ENCODE measurements around the gene R3HDM2.

Gene R3HDM2

GRCh38 chr12:57240066-57240921 lies 190.5 kb downstream of the R3HDM2 start:
- peak; percentile 62 to 73 for DNase-seq (ENCODE audit: low read depth in 2 of 2)

DNA sequence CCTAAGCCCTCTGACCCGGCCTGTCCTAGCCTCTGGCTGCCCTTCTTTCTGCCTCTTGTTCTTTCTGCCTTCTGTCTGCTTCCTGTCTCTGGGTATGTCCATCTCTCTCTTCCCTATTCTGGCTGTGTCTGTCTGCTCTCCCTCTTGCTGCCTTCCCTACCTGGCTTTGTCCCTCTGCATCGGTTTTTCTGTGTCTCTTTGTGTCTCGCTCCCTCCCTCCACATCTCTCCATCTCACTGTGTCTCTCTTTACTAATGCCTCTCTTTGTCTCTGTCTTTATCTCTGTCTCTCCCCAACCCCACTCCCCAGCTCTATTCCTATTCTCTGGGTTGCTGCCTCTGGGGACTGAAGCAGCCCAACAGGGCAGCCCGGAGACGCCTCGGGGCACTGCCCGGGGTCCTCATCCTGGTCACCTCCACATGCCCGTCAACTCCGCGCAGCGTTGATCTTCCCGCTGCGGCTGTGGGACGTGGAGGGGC lies 191.2 kb downstream of the R3HDM2 start:
- DNase-seq (ENCODE audit: low read depth in 2 of 2) = no peak

DNA sequence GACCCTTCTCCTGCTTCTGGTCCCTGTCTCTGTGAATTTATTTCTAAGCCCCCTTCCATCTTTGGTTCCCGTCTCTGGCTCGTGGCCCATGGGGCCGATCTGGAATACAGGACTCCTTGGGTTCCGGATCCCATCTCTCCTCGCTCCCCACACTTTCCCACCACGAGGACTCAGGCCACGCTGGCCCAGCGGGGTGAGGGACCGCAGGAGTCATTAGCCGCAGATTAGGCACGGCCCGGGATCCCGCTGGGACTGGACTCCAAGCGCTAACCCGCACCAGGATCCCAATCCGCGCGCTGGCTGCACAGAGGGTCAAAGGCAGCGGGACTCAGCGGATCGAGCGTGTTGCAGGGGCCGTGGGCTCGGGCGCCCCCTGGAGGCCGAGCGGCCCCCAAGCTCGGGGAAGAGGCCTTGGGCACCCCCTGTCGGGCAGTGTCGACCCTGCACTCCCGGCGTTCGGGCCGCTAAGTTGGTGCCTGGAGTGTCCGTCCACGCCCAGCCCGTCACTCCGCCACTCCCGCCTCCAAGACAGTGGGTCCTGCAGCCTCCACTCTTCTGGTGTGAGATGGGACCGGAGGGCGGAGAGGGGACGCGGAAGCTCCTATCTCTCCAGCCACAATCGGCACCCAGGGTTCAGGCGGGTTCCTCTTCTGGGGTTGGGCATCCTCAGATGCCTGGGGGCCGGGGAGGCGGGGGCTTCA lies 191.8 kb downstream of the R3HDM2 start:
- peak; percentile 64 to 67 for DNase-seq (ENCODE audit: low read depth in 2 of 2)

DNA sequence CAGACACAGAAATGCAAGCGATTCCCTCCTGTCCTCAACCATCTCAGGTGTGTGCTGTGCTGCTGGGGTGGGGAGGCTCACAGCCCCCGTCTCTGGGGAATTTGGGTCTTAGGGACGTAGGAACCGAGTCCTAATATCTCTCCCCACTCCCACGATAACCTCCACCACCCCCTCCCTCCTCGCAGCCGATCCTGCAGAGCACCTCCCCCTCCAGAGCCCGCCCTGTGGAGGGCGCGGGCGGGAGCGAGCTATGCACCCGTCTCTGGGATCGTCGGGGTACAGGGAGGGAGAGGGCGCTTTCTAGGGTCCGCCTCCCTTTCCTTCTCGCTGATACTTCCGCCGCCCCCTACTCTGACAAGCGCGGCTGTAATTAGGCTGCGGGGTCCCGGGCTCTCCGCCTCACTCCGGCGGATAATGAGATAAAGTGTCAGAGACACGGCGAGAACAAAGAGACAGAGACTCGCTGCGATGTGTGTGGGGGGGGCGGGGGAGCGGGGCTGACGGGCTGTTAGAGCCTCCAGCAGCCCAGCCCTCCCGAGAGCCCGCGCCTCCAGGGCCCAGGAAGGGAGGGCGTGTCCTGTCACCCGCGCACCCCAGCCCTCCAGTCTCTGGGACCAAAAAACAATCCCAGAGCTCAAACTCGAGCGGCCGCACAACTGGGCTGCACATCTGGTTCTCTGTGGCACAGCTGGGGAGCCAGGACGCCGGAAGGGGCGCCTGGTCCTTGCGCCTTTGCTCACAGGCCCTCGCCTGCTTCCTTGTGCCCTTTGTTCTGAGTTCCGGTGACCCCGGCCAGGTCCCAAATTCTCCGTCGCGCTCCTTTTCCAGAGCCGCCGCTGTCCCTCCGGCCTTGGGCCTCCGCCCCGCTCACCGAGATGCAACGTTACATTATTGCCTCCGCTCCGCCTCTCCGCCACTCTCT lies 192.7 kb downstream of the R3HDM2 start:
- DNase-seq (ENCODE audit: low read depth in 2 of 2) = no peak

GRCh38 chr12:57237596-57237931 lies 193.3 kb downstream of the R3HDM2 start:
- no peak for DNase-seq (ENCODE audit: low read depth in 2 of 2)

DNA sequence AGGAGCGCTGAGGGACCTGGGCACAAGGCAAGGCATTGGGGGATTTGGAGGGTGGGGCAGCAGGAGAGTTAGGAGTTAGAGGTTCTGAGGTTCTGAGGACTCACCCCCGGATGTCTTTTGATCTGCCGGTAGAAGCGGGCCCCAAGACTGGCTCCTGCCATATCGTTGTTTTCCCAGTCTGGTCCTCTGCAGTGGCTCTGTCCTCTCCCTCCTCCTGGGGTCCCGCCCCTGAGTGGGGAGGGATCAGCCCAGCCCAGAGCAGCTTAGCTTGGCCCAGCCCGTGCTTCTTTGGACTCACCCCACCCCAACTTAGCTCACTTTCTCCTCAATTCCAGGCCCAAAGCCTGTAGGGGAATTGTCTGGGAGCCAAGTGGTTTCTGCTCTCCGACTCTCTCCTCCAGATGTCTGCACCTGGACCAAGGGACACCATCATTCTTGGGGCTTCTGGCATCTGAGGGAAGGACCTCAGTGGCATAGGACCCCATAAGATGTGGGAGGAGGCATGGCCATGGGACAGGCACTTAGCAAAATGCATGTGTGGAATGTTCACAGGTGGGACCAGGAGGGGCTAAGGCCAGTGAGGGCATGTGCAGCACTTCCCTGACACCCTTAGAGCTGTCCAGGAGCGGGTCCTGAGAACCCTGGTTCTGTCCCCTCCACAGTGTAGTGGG lies 193.8 kb downstream of the R3HDM2 start:
- no peak for DNase-seq (ENCODE audit: low read depth in 2 of 2)

DNA sequence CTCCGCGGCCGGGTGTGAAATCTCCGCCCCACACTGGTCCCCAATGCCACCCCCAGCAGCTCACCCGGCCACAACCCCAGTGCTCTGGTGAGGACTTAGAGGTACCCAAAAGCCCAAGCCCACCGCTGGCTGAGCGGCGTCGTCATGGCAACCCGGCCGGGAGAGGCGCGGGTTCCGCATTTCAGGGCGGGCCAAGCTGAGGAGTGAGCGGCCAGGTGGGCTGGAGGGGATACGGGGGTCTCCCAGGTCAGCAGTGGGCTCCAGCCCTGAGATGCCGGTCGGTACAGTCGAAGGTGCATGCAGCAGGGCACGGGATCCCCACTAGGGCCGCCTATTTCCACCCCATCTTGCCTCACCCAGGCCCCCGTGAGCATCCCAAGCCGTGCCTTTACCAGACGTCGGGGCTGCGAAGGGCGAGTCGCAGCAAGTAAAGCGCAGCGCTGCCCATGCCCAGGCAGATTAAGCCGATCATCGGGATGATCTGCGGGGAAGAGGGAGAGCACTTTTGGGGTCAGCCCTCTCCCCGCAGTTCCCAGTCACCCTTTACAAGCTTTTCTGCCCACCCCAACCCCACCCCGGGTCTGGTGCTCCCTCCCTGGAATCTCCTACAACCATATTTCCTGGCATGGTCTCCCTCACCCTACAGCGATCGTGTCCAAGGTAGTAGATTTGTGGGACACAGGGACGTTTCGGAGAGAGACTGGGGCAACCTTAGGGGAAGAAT lies 194.5 kb downstream of the R3HDM2 start:
- no peak for DNase-seq (ENCODE audit: low read depth in 2 of 2)

GRCh38 chr12:57235728-57236131 lies 195.1 kb downstream of the R3HDM2 start:
- DNase-seq (ENCODE audit: low read depth in 2 of 2) = no peak

DNA sequence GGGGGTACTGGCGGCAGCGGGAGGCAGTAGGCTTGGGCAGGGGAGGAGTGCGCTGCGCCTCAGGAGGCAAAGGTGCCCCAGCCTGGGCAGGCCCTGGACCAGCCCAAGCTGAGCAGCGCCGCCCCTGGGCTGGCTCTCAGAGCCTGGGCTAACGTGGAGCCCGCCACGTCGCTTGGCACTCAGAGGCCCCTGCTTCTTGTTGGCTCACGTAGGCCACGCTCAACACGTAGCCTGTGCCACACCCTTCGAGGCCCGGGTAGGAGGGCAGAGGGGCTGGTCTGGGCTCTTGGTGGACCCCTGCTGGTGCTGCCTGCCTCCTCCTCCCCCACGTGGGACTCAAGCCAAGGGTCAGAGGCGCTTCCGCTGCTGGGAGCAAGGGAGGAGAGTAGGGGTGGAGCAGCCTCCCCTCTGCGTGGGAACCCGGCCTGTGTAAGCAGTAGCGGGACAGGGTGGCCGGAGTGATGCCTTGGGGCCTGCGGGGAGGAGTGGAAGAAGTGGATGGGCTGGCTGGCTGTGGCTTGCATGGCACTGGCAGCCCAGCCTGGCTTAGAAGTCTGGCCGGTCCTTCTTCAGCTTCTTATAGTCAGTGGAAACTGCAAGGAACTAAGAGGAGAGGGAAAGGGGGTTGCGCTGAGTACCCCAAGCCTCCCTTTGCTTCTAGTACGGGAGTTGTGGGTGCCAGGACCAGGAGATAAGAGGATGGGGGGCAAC lies 195.7 kb downstream of the R3HDM2 start:
- DNase-seq (ENCODE audit: low read depth in 2 of 2) = no peak

DNA sequence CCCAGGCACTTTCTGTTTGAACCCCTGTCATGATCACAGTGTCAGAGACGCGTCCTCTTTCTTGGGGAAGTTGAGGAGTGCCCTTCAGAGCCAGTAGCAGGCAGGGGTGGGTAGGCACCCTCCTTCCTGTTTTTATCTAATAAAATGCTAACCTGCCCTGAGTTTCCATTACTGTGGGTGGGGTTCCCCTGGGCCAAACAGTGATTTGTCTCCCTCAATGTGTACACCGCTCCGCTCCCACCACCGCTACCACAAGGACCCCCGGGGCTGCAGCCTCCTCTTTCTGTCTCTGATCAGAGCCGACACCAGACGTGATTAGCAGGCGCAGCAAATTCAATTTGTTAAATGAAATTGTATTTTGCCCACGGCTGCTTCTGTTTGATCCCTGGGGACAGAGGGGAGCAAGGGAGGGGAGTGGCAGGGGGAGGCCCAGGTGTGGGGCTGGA lies 196.2 kb downstream of the R3HDM2 start:
- no peak for DNase-seq (ENCODE audit: low read depth in 2 of 2)

DNA sequence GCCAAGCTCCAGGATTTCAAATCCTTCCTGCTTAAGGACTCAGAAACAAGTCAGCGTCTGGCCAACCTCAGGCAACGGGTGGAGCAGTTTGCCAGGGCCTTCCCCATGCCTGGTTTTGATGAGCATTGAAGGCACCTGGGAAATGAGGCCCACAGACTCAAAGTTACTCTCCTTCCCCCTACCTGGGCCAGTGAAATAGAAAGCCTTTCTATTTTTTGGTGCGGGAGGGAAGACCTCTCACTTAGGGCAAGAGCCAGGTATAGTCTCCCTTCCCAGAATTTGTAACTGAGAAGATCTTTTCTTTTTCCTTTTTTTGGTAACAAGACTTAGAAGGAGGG lies 196.6 kb downstream of the R3HDM2 start:
- no peak for DNase-seq (ENCODE audit: low read depth in 2 of 2)

GRCh38 chr12:57233357-57234232 lies 197.2 kb downstream of the R3HDM2 start:
- no peak for DNase-seq (ENCODE audit: low read depth in 2 of 2)

DNA sequence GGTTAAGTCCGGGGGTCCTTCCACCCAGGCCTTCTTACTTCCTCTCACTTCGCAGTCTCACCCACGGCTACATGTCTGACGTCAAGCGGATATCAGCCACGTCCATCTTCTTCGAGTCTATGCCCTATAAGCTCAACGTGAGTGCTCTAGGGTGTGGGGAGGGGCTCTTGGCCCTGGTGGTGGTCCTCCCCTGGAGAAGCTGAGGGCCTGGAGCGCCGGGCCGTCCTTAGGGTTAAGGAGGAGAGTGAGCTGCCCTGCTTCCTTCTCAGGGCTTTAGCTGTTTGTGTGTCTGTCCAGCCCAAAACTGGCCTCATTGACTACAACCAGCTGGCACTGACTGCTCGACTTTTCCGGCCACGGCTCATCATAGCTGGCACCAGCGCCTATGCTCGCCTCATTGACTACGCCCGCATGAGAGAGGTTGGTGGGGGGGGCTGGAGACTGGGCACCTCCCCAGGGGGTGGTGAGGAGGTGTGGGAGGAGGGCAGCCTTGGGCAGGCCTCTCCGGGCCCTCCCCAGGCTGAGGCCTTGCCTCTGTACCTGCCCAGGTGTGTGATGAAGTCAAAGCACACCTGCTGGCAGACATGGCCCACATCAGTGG lies 198.6 kb downstream of the R3HDM2 start:
- no peak for DNase-seq (ENCODE audit: low read depth in 2 of 2)

DNA sequence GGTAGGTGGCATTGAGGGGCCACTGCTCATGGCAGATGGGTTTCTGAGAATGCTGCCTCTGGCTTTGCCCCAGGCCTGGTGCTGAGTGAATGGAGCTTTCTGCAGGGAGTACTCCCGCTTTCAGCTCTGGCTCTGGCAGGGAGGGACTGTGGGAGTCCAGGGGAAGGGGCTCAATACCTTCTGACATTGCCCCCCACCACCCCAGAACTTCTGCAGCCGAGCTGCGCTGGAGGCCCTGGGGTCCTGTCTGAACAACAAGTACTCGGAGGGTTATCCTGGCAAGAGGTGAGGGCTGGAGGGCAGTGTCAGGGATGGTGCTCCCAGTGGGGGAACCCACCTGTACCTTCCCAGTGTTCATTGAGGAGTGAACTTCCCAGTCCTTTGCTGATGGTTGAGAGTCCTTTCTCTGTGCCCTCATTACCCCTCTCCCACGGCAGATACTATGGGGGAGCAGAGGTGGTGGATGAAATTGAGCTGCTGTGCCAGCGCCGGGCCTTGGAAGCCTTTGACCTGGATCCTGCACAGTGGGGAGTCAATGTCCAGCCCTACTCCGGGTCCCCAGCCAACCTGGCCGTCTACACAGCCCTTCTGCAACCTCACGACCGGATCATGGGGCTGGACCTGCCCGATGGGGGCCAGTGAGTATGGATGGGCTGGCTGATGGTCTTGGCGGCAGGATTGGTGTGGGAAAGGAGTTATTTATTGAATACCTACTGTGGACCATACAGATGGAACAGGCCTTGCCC lies 199.4 kb downstream of the R3HDM2 start:
- no peak for DNase-seq (ENCODE audit: low read depth in 2 of 2)

- no peak for DNase-seq (ENCODE audit: low read depth in 2 of 2)
Measured at GRCh38 chr12:57230381-57231155, 200.3 kb downstream of the R3HDM2 start.

- DNase-seq (ENCODE audit: low read depth in 2 of 2) = peak; percentile 81 to 92
Measured at GRCh38 chr12:57229634-57230380, 201.0 kb downstream of the R3HDM2 start, which contains the start of gene SHMT2. TSS of gene SHMT2 (plus strand) at chr12:57229711. CDS start at chr12:57229779, 68 bp downstream.

Measured in stimulated activated CD8-positive, alpha-beta memory T cell treated with anti-CD3 and anti-CD28 coated beads, Interleukin-15, amount 100 ng/mL, for 4 hours (primary cell).